HG02798 (cell line): ENCODE measurements around the gene PACRG.

Experiments
- ATAC-seq: cut with Tn5 transposase; IDR thresholded peaks from one replicate; pipeline ENCODE4 v1.9.1; 2021; ENCODE audit warnings: mild to moderate bottlenecking; ENCODE audit not compliant: unreplicated experiment, poor library complexity

The PACRG gene

GRCh38 chr6:163354761-163355425 lies 627.1 kb downstream of the PACRG start:
- ATAC-seq, result peak; percentile 74

DNA sequence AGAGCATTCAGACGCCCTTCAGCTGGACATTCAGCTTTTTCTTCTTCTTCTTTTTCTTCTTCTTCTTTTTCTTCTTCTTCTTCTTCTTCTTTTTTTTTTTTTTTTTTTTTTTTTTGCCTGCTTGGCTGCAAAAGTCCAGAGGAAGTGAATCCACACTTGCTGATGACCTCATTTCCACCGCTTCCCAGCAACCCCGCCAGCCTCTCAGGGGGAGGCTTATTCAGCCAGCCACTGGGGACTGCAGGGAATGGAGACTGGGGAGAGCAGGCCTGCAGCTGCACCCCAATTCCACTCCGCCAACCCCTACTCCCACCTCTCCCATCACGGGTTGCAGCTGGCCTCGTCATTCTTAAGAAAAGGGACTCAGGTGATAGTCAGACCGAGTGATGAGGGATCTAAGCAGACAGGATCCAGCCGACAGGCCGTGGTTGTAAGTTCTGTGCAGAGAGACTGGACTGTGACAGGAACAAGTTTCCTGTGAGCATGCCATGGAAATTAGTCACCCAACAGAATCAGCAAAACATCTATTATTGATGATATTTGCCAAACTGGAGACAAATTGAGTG lies 627.7 kb downstream of the PACRG start:
- ATAC-seq, result peak; percentile 31

- no peak for ATAC-seq
Measured at GRCh38 chr6:163356324-163356723, 628.5 kb downstream of the PACRG start.

DNA sequence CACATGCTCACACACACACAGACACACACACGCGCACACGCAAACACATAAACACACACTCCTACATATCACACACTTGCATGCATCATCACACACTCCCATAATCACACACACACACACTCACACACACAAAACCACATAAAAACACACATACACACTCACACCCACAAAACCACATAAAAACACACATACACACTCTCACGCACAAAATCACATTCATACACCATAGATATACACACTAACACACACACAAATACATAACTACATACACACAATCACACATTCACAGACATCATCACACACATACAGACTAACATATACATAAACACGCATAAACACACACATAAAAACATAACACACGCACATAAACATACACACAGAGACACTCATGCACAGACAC lies 629.0 kb downstream of the PACRG start:
- no peak for ATAC-seq

GRCh38 chr6:163364641-163365040 lies 636.9 kb downstream of the PACRG start:
- ATAC-seq, result no peak
